ENCODE data around the gene SLC38A5. TPM values are rescaled to one million over a fixed set of nuclear protein-coding genes. Genes with fewer than 3 reads are reported as not detected.
"Not testable (repeated sequence)": the region's sequence is repeated elsewhere in the genome, so short reads cannot be mapped to it uniquely, and the experiment has no call there.

SLC38A5 gene
- total RNA-seq, 4 donors from 2014 or later = 21.8 to 34.2 (median 25.4) TPM

- DNase-seq (ENCODE audit: low spot score in 2 of 2) = no peak
- WGBS, 2 donors = 39% methylated on average over 6 of the region's 6 CpGs; no CpG with 5 or more reads in 1 of the 2 donors
- intact Hi-C loops (cut with DNase I; ENCODE audit: low total_unique reads) = no loop called here
These were observed 11.3 kb downstream of the SLC38A5 start for GRCh38 chrX:48458711-48459110.

GRCh38 chrX:48456628-48457331 lies 13.3 kb downstream of the SLC38A5 start:
- H3K4me3 ChIP-seq (ENCODE audit: low read depth, poor library complexity, severe bottlenecking) = no peak overlapping the region
- WGBS, 2 donors = 72 to 86% methylated on average over 6 of the region's 6 CpGs
- TF ChIP-seq CTCF (IDR thresholded peaks at IDR 0.05) (no peak), POLR2A (IDR thresholded peaks at IDR 0.05) (no peak)
- no peak for DNase-seq (ENCODE audit: low spot score in 2 of 2)
- intact Hi-C loops (cut with DNase I; ENCODE audit: low total_unique reads) = no loop called here

More at GRCh38 chrX:48458711-48459110, 11.3 kb downstream of the SLC38A5 start:
- TF ChIP-seq CTCF (IDR thresholded peaks at IDR 0.05) (no peak), POLR2A (IDR thresholded peaks at IDR 0.05) (no peak)
- H3K4me3 ChIP-seq (ENCODE audit: low read depth, poor library complexity, severe bottlenecking) = no peak overlapping the region

GRCh38 chrX:48451708-48452107 lies 18.4 kb downstream of the SLC38A5 start:
- intact Hi-C loops (cut with DNase I; ENCODE audit: low total_unique reads) = no loop called here
- H3K4me3 ChIP-seq (ENCODE audit: low read depth, poor library complexity, severe bottlenecking) = no peak overlapping the region
- 43 to 58% methylated on average over 4 of the region's 4 CpGs for WGBS, 2 donors
- DNase-seq (ENCODE audit: low spot score in 2 of 2) = no peak
- no peak for TF ChIP-seq POLR2A (IDR thresholded peaks at IDR 0.05)
- TF ChIP-seq CTCF (IDR thresholded peaks at IDR 0.05) = no peak

- no peak for DNase-seq (ENCODE audit: low spot score in 2 of 2)
- intact Hi-C loops (cut with DNase I; ENCODE audit: low total_unique reads) = no loop called here
- TF ChIP-seq POLR2A (IDR thresholded peaks at IDR 0.05) (no peak), CTCF (IDR thresholded peaks at IDR 0.05) (no peak)
- no peak overlapping the region for H3K4me3 ChIP-seq (ENCODE audit: low read depth, poor library complexity, severe bottlenecking)
These were observed 20.0 kb downstream of the SLC38A5 start for GRCh38 chrX:48450076-48450475.

GRCh38 chrX:48447201-48447600 lies 22.9 kb downstream of the SLC38A5 start:
- H3K4me3 ChIP-seq (ENCODE audit: low read depth, poor library complexity, severe bottlenecking); DNase-seq (ENCODE audit: low spot score in 2 of 2); intact Hi-C loops (cut with DNase I; ENCODE audit: low total_unique reads): not testable (repeated sequence)
- WGBS, 2 donors = 88 to 93% methylated on average over 6 of the region's 6 CpGs

GRCh38 chrX:48433713-48434112 lies 36.3 kb downstream of the SLC38A5 start:
- WGBS, 2 donors = 76 to 97% methylated on average over 11 to 12 of the region's 13 CpGs
- intact Hi-C loops (cut with DNase I; ENCODE audit: low total_unique reads); DNase-seq (ENCODE audit: low spot score in 2 of 2); H3K4me3 ChIP-seq (ENCODE audit: low read depth, poor library complexity, severe bottlenecking): not testable (repeated sequence)

GRCh38 chrX:48430166-48430565 lies 39.9 kb downstream of the SLC38A5 start:
- intact Hi-C loops (cut with DNase I; ENCODE audit: low total_unique reads); H3K4me3 ChIP-seq (ENCODE audit: low read depth, poor library complexity, severe bottlenecking); DNase-seq (ENCODE audit: low spot score in 2 of 2): not testable (repeated sequence)
- WGBS, 2 donors = 73 to 78% methylated on average over 4 of the region's 4 CpGs

GRCh38 chrX:48429606-48430005 lies 40.5 kb downstream of the SLC38A5 start:
- DNase-seq (ENCODE audit: low spot score in 2 of 2); H3K4me3 ChIP-seq (ENCODE audit: low read depth, poor library complexity, severe bottlenecking); intact Hi-C loops (cut with DNase I; ENCODE audit: low total_unique reads): not testable (repeated sequence)
- 69 to 80% methylated on average over 2 to 5 of the region's 5 CpGs for WGBS, 2 donors

GRCh38 chrX:48427027-48427716 lies 42.9 kb downstream of the SLC38A5 start:
- H3K4me3 ChIP-seq (ENCODE audit: low read depth, poor library complexity, severe bottlenecking); DNase-seq (ENCODE audit: low spot score in 2 of 2); intact Hi-C loops (cut with DNase I; ENCODE audit: low total_unique reads): not testable (repeated sequence)
- no CpG with 5 or more reads among the region's 12 CpGs for WGBS, 2 donors

GRCh38 chrX:48411860-48412259 lies 58.2 kb downstream of the SLC38A5 start, which contains the start of gene SSX4B:
Gene SSX4B (minus strand): TSS chrX:48411960. CDS start chrX:48411372, 588 bp downstream.
- no CpG with 5 or more reads among the region's 15 CpGs for WGBS, 2 donors
- H3K4me3 ChIP-seq (ENCODE audit: low read depth, poor library complexity, severe bottlenecking); DNase-seq (ENCODE audit: low spot score in 2 of 2); intact Hi-C loops (cut with DNase I; ENCODE audit: low total_unique reads): not testable (repeated sequence)

All from lower leg skin (tissue), 4 donors.